NCI-H510A treated with DMSO at 0.1 percent for 48 hours (cell line): ENCODE measurements around the gene ELL.

ENCODE experiments used
- DNase-seq: peaks from one replicate; lab custom pipeline; 2025; lab: John Stamatoyannopoulos, UW

ELL gene

DNA sequence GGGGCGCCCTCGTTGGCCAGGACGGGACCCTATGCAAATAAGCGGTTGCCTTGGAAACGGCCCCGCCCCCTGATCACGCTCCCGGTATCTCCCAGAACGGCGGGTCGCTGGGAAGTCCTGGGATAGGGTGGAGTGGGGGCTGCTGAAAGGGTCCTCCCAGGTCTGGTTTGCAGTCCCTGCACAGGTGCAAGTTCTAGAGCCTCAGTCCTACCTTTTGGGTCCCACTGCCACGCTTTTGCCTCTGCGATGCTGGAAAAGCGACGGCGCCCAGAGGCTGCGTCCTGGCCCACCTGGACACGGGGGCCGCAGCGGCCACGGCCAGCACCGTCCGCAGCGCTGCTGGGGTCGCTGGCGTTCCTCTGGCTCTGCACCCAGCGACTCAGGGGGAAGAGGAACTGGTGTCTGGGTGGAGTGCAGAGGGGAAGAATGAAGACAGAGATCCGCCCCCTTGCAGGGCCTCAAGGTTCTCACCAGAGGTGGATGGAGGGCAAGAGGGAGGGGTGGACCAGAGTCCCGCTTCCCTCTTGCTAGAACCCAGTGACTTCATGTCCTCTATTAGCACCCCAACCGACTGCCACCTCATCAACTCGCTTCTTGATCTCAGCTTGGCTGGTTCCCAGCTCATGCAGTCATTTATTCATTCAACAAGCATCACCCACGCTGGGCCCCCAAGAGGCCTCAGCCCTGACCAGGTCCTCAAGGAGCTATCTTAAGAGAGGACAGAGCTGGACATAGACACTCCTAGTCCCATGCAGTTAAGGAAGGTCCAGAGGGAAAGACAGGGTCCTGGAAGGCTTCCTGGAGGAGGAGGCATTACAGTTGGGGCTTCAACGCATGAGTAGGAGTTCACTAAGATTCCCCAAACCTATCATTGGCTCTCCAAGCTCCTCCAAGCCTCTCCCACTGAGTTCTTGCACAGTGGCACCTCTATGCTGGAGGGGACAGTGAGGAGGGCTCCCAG, 124.3 kb downstream of the ELL start, which contains the start of gene LRRC25:
Gene LRRC25 (minus strand): TSS at position 381 of the 961 bp plus-strand sequence. CDS start 659 bp downstream, outside the sequence.
- DNase-seq = no peak

DNA sequence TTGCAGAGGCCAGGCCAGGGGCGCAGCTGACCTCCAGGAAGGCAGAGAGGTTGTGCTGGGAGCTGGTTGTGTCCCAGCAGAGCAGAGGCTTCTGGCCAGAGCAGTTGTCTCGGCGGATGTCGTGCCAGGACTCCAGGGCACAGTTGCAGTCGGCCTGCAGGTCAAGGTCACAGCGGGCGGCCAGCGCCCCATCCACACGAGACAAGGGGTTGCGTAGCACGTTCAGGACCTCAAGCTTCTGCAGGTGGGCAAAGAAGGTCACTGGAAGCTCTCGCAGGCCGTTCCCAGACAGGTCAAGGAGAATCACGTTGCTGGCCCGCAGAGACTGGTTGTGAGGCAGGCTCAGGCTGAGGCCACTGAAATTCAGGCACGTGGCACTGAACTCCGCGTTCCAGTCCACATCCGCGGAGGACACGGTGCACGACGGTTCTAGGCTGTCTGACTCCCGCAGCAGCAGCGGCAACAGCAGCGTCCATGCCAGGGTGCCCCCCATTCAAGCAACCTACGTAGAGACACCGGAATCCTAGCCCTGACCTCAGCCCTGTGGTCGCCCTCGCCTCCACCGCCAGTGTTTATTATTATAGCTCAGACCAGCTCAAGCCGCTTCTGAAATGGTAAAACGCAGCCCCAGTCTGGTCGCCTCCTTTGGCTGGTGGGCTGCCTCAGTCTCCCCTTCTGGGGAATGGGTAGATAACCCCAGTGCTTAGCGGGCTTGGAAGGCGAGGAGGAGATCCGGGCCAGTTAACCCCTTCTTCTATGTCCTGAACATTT, 125.2 kb downstream of the ELL start:
- DNase-seq = no peak

DNA sequence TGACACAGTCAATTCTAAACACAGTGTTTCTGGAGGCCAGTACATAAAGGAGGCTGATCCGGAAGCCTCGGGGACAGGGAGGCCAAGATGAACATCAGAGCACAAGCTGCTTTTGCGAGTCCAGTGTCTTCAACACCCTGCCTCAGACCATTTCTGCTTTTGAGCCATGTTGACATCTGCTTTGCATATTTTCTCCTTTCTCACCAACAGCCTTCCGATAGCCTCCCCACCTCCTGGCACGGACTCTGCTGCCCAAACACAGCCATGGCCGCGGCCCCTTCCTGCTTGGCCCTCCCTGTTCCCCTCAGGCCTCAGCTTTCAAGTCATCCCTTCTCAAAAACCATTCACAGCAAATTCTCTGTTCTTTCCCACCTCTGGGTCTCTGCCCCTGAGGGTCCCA, 128.0 kb downstream of the ELL start:
- DNase-seq = no peak

DNA sequence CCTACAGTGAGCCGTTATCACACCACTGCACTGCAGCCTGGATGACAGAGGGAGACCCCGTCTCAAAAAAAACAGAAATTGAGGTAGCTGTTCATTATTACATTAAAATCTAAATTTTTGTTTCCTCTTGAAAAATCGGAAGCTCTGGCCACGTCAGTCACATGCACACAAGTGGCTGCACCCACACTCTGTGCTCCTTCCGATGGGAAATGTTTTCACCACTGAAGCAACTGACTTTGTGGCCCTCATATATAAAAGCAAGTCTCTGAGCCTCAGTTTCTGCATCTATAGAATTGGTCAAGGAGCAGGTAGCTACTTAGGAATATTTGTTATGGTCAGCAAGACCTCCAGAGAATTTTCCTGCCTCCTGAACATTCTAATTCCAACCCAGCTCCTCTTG, 128.9 kb downstream of the ELL start:
- no peak for DNase-seq
